SU-DHL-6 (cell line): Measurements from ENCODE around the gene KCNS1.

Experiments
- H2AFZ ChIP-seq: fragments of 200-600 bp; sonication (generic); 2 replicates; pipeline ENCODE4 v1.6.1; 2014; ENCODE audit warnings: low read depth, mild to moderate bottlenecking, moderate library complexity, mixed read lengths, antibody characterized with exemption, low read length; ENCODE audit not compliant: severe bottlenecking
- H3F3A ChIP-seq: fragments of 200-600 bp; shearing (Covaris generic); 2 replicates; pipeline ENCODE4 v1.6.0; 2016; ENCODE audit warnings: antibody characterized with exemption, mild to moderate bottlenecking; ENCODE audit not compliant: insufficient read depth
- H3K27ac ChIP-seq: fragments of 200-600 bp; sonication (generic); 2 replicates; pipeline ENCODE4 v1.5.1; 2016; ENCODE audit warnings: low read depth, mild to moderate bottlenecking, low read length, moderate library complexity, mixed read lengths
- H3K27me3 ChIP-seq: fragments of 200-600 bp; sonication (generic), shearing (Covaris generic); 2 replicates; pipeline ENCODE4 v1.6.0; 2014; ENCODE audit warnings: mild to moderate bottlenecking, low read length
- H3K36me3 ChIP-seq: fragments of 200-600 bp; sonication (generic); 2 replicates; pipeline ENCODE4 v1.6.1; 2014; ENCODE audit warnings: mild to moderate bottlenecking, low read length, mixed read lengths
- H3K4me2 ChIP-seq: fragments of 300-600, 200-600 bp; shearing (Covaris generic), sonication (generic); 2 replicates; pipeline ENCODE4 v1.6.0; 2014; ENCODE audit warnings: low read length, low read depth, mild to moderate bottlenecking; ENCODE audit not compliant: poor library complexity, severe bottlenecking
- H3K4me3 ChIP-seq: fragments of 200-600 bp; sonication (generic); 2 replicates; pipeline ENCODE4 v1.5.1; 2014; ENCODE audit warnings: antibody characterized with exemption, low read length, mild to moderate bottlenecking, mixed read lengths; ENCODE audit not compliant: insufficient read depth, poor library complexity, severe bottlenecking
- H3K79me2 ChIP-seq: fragments of 200-600 bp; sonication (generic); 2 replicates; pipeline ENCODE4 v1.6.1; 2014; ENCODE audit warnings: mild to moderate bottlenecking, low read length, moderate library complexity; ENCODE audit not compliant: insufficient read depth
- H3K9ac ChIP-seq: fragments of 200-600 bp; sonication (generic); 2 replicates; pipeline ENCODE4 v1.7.0; 2014; ENCODE audit warnings: mild to moderate bottlenecking, low read length
- H3K9me2 ChIP-seq: fragments of 200-600 bp; sonication (generic); replicated peaks from 2 replicates; pipeline ENCODE4 v1.6.1; 2014; ENCODE audit warnings: low read length; ENCODE audit not compliant: insufficient read depth
- H3K9me3 ChIP-seq: fragments of 200-600 bp; sonication (generic); 2 replicates; pipeline ENCODE4 v1.6.1; 2014; ENCODE audit warnings: low read length, mixed read lengths; ENCODE audit not compliant: insufficient read depth
- H4K20me1 ChIP-seq: fragments of 200-600 bp; sonication (generic); 2 replicates; pipeline ENCODE4 v1.6.1; 2014; ENCODE audit warnings: low read depth, mild to moderate bottlenecking, antibody characterized with exemption, low read length, moderate library complexity, mixed read lengths
- CTCF ChIP-seq: fragments of 200-600 bp; sonication (generic); IDR thresholded peaks from one replicate; pipeline ENCODE4 v1.5.1; 2017; ENCODE audit warnings: antibody characterized with exemption, mild to moderate bottlenecking, low read length, moderate library complexity; ENCODE audit not compliant: insufficient read depth, poor library complexity, severe bottlenecking
- EZH2phosphoT487 ChIP-seq: fragments of 200-600 bp; sonication (generic), shearing (Covaris generic); conservative IDR thresholded peaks from 2 replicates; pipeline ENCODE4 v1.6.1; 2018; ENCODE audit warnings: mild to moderate bottlenecking, antibody characterized with exemption, low read length, moderate library complexity, mixed read lengths

The KCNS1 gene

DNA sequence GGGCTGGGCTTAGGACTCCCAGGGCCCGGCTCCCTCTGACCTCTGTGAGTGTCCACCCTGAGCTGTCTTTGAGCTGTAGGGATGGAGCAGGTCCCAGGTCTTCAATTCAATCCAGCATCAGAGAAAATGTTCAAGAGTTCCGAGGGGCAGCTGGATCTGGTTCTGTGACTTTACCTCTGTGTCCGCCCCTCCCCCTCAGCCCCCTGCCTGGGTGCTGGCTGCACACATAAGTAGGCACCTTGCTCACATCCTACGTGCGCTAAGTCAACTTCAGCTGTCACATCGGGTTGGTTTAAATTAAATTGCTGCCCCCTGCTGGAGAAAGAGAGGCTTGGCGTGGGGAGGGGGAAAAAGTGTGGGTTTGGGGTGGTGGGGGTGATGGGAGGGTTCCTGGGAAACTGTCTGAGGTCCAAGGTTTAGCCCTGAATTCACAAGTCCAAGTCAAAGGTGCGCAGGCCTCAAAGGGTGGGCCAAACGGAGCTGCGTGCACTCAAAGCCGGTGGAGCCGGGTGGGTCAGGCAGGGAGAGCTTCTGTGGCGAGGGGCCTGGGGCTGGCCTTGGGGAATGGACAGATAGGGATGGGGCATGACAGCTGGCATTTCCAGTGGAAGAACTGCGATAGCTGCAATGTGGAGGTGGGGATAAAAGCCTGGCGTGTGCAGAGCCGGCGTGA lies 11.0 kb upstream of the KCNS1 start:
- Histone ChIP-seq H3K4me3 (no peak overlapping the region), H3K4me2 (no peak overlapping the region), H3K79me2 (no peaks in the 10 kb centered on the region), H3F3A (no peaks in the 10 kb centered on the region), H4K20me1 (no peaks in the 10 kb centered on the region), H3K27ac (no peak overlapping the region), H3K36me3 (no peaks in the 10 kb centered on the region), H3K27me3 (no peaks in the 10 kb centered on the region), H2AFZ (no peak overlapping the region), H3K9me2 (no peaks in the 10 kb centered on the region), H3K9me3 (no peaks in the 10 kb centered on the region), H3K9ac (no peak overlapping the region)
- TF ChIP-seq CTCF (peak; percentile 80), EZH2phosphoT487 (no peak)

DNA sequence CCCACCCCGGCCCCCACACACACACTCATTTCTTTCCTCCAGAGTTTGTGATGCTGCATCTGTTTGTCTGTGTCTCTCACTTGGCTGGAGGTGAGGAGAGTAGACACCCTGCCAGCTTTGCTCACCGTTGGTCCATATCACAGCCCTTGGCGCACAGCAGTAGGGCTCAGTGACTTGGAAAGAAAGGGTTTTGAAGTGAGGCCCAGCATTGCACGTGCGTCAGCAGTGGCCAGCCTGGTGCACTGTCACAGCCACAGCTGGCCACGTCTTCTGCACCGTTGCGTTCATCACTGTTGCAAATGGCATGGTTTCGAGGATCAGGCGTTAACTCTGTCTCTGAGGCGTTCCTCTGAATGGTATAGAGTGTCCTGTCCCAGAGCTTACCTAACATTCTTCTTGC lies 10.4 kb upstream of the KCNS1 start:
- Histone ChIP-seq H3K36me3 (no peaks in the 10 kb centered on the region), H4K20me1 (no peaks in the 10 kb centered on the region), H3K4me3 (no peak overlapping the region), H2AFZ (no peak overlapping the region), H3F3A (no peaks in the 10 kb centered on the region), H3K27ac (no peak overlapping the region), H3K79me2 (no peaks in the 10 kb centered on the region), H3K9me3 (no peaks in the 10 kb centered on the region), H3K9ac (no peak overlapping the region), H3K27me3 (no peaks in the 10 kb centered on the region), H3K9me2 (no peaks in the 10 kb centered on the region), H3K4me2 (no peak overlapping the region)
- TF ChIP-seq EZH2phosphoT487 (no peak), CTCF (no peak)

DNA sequence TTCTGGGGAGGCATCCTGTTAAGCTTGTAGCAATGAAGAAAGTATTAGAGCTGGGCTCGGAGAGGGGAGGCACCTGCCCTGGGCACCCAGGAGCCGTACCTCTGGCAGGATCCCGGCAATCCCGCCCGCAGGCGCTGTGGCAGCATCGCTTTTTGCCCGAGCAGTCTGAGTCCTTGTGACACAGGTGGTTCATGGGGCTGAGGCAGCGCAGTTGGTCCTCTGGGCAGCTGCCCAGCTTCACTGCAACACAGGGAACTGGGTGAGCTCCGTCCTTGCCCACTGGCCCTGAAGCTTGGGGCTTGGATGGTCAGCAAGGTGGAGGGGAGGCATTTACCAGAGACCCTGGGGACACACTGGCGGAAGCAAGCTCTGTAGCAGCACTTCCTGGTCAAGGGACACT lies 9.4 kb upstream of the KCNS1 start:
- no peaks in the 10 kb centered on the region for H3K9me2 ChIP-seq
- no peaks in the 10 kb centered on the region for H3K79me2 ChIP-seq
- H3K36me3 ChIP-seq = no peaks in the 10 kb centered on the region
- no peak overlapping the region for H3K9ac ChIP-seq
- no peaks in the 10 kb centered on the region for H3K9me3 ChIP-seq
- TF ChIP-seq EZH2phosphoT487 (no peak), CTCF (no peak)
- no peak overlapping the region for H3K27ac ChIP-seq
- H3K4me2 ChIP-seq = no peak overlapping the region
- no peaks in the 10 kb centered on the region for H4K20me1 ChIP-seq
- H2AFZ ChIP-seq = no peak overlapping the region
- no peak overlapping the region for H3K4me3 ChIP-seq
- no peaks in the 10 kb centered on the region for H3F3A ChIP-seq
- no peaks in the 10 kb centered on the region for H3K27me3 ChIP-seq
